ENCODE data around the gene BCL7A.
"Not testable (repeated sequence)": the region's sequence is repeated elsewhere in the genome, so short reads cannot be mapped to it uniquely, and the experiment has no call there.

BCL7A gene

DNA sequence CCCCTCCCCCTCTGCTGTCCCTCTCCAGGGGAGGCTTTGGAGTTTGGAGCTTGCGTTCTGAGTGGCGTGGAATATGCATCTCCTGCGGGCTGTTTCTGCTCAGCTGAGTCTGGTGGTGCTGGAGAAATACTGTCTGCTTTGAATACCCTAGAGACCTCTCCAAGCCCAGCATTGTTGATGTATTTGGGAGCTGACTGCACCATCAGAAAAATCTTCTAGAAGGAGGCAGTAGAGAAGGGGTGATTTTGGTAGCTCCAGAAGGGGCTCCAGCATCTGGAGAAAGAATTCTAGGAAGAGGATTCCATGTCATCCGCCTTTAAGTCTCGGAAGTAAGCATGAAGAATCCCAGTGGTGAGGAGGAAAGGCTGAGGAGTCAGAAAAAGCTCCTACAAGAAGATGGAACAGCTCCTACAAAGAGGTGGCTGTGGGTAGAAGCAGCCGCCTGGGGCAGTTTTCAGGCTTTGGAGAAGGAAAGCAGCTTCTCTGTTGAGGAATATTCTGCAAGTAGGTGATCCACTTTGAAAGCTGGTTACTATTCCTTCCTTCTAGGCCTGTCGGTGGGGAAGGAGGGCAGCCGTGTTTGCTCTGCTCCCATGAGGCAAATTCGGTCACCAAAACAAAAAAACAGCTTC is 66.6 kb downstream of the BCL7A start:
- DNase-seq (ENCODE audit: low read depth, low spot score), result no peak
- H3K27ac ChIP-seq, result no peak overlapping the region

DNA sequence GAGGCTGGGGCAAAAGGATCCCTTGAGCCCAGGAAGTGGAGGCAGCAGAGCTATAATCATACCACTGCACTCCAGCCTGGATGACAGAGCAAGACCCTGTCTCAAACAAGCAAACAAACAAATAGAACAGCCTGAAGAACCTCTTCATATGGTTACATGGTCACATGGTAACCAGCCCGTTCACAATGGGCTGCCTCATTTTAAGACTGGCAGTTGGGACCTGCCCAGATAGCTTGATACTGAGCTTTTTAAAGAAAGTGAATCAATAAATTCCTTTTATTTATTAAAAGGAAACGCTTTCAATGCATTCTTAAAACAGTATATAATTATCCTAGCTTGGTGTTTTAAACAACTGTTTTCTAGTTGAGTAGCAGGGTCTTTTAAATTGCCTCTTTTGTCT is 67.4 kb downstream of the BCL7A start:
- no peak for DNase-seq (ENCODE audit: low read depth, low spot score)
- no peak overlapping the region for H3K27ac ChIP-seq

DNA sequence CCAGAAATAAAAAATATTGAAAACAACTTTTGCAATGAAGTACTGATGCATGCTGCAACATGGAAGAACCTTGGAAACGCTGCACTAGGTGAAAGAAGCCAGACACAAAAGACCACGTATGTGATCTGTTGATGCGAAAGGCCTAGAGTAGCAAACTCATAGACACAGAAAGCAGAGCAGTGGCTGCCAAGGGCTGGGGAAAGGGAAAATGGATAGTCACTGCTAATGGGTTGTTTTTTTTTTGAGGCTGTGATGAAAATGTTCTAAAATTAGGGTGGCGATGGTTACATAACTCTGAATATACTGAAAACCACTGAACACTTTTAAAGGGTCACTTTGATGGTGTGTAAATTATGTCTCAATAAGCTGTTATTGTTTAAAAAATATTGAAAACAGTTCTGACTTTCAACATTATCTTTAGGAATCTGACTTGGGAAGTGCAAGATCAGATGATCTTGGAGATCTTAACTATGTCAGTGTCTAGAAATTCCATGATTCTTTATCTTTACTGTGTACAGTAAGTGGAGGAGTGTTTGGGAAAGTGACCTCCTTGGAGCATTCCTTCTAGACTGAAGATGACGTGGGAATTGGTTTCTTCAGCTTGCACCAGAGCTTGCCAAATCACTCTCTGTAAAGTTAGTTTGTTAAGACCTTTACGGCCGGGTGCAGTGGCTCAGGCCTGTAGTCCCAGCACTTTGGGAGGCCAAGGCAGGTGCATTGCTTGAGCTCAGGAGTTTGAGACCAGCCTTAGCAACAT is 69.3 kb downstream of the BCL7A start:
- peak overlapping the region; percentile 23 for H3K27ac ChIP-seq
- no peak for DNase-seq (ENCODE audit: low read depth, low spot score)

DNA sequence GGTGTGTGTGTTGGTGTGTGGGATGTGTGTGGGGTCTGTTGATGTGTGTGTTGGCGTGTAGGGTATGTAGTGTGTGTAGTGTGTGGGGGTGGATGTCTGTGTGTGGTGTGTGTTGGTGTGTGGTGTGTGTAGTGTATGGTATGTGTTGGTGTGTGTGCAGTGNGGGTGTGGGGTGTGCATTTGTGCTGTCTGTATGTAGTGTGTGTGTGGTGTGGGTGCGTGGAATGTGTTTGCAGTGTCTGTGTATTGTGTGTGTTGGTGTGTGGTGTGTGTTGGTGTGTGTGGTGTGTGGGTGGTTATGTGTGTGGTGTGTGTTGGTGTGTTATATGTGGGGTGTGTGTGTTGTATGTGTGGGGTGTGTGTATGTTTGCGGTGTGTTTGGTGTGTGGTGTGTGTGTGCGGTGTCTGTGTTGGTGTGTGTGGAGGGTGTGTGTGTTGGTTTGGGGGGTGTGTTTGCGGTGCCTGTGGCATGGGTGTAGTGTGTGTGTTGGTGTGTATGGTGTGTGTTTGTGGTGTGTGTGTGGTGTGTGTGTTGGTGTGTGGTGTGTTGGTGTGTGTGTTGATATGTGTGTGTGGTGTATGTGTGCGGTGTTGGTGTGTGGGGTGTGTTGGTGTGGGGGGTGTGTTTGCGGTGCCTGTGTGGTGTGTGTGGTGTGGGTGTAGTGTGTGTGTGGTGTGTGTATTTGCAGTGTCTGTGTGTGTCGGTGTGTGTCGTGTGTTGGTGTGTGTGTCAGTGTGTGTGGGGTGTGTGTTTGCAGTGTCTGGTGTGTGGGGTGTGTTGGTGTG is 71.6 kb downstream of the BCL7A start:
- H3K27ac ChIP-seq, result peak overlapping the region; percentile 91
- no peak for DNase-seq (ENCODE audit: low read depth, low spot score)

DNA sequence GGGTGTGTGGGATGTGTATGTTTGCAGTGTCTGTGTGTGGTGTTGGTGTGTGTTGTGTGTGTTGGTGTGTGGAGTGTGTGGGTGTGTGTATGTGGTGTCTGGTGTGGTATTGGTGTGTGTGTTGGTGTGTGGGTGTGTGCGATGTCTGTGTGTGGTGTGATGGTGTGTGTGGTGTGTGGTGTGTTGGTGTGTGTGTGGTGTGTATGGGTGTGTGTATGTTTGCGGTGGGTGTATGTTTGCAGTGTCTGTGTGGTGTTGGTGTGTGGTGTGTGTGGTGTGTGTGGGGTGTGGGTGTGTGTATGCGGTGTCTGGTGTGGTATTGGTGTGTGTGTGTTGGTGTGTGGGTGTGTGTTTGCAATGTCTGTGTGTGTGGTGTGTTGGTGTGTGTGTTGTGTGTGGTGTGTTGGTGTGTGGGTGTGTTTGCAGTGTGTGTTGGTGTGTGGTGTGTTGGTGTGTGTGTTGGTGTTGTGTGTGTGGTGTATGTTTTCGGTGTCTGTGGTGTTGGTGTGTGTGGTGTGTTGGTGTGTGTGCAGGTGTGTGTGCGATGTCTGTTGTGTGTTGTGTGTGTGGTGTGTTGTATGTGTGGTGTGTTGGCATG is 72.6 kb downstream of the BCL7A start:
- H3K27ac ChIP-seq, result peak overlapping the region; percentile 91
- no peak for DNase-seq (ENCODE audit: low read depth, low spot score)

DNA sequence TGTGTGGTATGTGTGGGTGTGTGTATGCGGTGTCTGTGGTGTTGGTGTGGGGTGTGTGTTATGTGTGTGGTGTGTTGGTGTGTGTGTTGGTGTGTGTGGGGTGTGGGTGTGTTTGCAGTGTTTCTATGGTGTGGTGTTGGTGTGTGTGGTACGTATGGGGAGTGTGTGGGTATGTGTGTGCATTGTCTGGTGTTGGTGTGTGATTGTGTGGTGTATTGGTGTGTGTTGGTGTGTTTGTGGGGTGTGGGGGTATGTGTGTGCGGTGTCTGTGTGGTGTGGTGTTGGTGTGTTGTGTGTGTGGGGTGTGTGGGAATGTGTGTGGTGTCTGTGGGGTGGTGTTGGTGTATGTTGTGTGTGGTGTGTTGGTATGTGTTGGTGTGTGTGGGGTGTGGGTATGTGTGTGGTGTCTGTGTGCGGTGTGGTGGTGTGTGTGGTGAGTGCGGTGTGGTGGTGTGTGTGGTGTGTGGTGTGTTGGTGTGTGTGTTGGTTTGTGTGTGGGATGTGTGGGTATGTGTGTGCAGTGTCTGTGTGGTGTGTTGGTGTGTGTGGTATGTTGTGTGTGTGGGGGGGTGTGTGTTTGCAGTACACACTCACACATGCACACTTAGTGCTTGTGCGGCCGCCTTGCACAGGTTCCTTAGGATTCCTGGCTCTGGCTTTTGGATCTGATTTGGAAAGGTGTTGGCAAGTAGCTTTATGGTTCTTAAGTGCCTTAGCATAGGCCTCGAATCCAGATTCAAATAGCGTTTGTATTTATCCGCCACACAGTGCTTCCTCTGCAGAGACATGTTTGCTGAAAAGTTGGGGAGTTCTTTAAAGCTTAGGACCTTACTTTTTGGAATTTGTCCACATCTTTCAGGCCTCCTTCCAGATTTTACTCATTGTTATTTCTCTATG is 73.3 kb downstream of the BCL7A start:
- peak overlapping the region; percentile 91 for H3K27ac ChIP-seq
- DNase-seq (ENCODE audit: low read depth, low spot score), result no peak

DNA sequence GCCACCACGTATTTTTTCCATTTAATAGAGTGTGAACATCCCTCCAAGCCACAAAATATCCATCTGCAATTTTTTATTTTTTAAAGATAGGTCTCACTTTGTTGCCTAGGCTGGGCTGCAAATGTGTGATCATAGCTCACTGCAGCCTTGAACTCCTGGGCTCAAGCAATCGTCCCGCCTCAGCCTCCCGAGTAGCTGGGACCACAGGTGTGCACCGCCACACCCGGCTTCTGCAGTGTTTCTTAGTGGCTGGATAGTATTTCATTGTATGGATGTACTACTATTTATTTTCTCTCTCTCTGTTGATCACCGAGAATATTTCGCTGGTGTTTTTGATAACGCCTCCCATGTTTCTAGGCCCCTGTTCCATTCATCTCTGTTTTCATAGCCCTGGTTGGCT is 74.3 kb downstream of the BCL7A start:
- H3K27ac ChIP-seq, result peak overlapping the region; percentile 91
- no peak for DNase-seq (ENCODE audit: low read depth, low spot score)

DNA sequence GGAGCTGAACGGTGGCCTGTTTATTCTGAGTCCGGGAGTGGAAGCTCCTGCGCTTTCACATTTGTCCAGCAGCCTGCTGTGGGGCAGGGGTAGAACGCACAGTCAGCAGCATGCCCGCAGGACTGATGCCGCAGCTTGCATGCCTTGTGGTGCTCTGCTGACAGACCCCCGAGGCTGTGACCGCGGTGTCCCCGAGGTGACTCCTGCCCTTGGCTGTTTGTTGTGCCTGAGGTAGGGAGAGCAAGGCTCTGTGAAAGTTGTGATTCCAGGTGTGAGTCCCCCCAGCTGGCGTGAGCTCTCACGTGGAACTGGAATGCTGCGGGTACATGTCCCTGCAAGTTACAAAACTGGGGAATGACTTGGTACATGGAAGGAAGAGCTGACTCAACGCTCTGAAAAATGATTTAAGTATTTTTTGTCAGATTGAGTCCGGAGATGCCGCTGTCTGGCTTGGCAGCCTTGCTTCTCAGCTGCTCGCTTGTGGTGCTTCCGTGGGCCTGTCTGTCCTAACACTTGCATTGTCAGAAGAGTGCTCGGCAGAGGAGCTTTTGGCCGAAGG is 75.0 kb downstream of the BCL7A start:
- H3K27ac ChIP-seq, result peak overlapping the region; percentile 91
- peak; percentile 84 for DNase-seq (ENCODE audit: low read depth, low spot score)

DNA sequence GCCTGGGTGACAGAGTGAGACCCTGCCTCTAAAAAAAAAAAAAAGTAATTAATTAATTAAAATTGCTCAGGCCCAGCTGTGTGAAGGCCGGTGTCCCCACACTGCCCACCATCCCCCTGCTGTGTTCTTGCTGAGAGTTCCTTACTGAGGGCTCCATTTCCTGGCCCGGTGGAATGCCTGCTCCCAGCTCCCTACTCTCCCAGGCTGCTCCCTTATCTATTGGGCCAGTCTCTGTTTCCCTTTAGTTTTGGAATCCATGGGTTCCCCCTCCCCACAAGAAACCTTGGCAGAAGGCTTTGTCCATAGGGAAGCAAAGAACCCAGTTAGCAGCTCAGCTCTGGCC is 75.9 kb downstream of the BCL7A start:
- no peak for DNase-seq (ENCODE audit: low read depth, low spot score)
- H3K27ac ChIP-seq, result peak overlapping the region; percentile 91

DNA sequence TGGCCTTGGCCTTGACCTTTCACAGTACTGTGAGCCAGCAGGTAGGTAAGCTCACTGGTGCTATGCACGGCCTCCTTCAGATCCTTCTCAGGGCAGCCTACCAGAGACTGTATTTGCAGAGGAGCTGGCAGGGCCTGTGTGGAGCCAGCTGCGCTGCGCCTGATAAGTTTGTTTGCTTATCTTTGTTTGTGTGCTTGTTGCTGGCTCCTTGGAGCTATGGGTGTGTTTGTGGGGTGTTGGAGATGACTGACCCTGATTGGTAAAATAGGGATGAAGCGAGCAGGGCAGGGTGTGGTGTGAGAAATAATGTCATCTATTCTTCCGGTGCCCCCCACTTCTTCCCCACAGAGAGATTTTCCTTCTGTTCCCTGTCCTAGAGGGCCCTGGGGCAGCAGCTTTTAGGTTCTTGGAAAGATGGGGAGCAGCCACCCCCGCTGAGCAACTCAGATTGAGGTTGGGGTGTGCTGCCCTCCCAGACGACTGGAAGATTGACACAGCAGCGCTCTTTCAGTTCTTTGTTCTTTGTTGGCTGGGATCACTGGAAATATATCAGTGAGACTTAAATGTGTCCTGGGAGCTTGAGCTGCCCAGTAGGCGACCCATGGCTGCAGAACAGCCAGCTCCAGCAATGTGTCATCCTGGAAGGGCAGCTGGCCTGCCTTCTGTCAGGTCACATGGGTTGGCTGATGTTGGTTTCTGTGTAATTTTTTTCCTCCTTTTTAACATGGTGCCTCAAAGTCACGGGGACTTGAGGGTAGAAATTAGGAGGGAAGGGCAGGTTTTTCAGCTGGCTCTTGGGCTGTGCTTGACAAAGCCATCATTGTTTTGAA is 76.5 kb downstream of the BCL7A start:
- peak overlapping the region; percentile 91 for H3K27ac ChIP-seq
- no peak for DNase-seq (ENCODE audit: low read depth, low spot score)

DNA sequence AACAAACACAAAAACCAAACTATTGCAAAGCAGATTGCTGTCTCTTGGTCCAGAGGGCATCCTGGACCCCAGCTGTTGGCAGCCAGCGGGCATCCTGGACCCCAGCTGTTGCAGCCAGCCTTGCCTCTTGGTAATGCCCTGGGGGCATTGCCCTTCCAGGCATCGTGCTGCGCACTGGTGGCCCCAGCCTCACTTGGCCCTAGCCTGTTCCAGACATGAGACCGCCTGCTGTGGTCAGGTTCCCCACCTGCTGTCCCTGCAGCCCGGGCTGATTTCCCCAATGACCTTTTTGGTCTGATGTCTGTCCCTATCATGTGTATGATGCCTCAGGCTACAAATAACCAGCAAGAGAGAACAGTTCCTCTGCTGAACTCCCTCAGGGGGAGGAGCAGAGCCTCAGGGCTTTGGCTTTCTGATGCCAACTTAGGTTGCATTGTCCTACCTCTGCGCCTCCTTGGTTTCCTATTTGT is 77.6 kb downstream of the BCL7A start:
- DNase-seq (ENCODE audit: low read depth, low spot score), result no peak

DNA sequence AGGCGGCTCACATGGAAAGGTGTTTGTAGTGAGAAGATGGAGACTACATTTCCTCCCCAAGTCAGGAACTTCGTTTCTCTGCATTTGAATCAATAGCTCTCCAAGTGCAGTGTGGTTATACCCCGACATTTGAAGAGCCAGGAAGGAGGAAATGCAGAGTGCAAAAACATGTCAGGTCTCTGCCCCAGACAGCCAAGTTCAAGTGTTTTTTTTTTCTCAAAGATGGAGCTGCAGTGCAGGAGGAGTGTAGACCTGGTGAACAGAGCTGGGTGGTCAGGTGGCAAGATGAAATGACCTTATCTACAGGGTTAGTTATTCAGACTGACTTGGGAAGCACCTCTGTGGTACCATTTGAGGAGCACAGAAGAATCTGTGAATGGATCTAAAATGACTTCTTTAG is 78.2 kb downstream of the BCL7A start:
- no peak for DNase-seq (ENCODE audit: low read depth, low spot score)
- no peak overlapping the region for H3K27ac ChIP-seq

More for the DNA sequence above, 77.6 kb downstream of the BCL7A start:
- H3K27ac ChIP-seq, result no peak overlapping the region

DNA sequence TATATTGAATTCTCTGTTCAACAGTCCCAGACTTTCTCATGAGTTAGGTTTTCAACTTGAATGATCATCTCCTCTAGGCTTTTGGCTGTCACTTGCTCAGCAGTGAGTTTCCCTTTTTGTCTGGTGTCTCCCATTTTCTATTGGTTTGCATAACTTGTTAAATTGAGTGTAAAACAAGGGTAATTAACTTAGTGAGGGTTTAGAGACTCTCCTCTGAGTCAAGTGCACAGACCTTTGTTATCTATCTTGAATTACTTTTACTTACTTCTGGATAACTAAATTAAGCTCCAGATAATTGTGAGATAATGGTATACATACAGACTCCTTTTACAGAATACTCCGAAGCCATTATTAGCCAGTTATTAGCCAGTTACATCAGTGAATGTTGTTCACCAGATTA is 78.9 kb downstream of the BCL7A start:
- no peak overlapping the region for H3K27ac ChIP-seq
- DNase-seq (ENCODE audit: low read depth, low spot score), result no peak

DNA sequence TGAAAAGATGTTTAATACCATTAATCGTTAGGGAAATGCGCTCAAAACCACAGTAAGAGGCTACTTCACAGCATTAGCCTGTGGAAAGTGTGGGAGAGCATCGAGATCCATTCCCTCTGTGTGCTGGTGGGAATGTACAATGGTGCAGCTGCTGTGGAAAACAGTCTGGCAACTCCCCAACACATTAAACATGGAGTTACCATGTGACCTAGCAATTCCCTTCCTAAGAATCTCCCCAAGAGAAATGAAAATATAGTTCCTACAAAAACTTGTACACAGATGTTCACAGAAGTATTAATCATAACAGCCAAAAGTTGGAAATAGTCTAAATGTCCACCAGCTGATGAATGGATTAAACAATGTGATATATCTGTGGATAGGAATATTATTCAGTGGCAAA is 80.6 kb downstream of the BCL7A start:
- no peak for DNase-seq (ENCODE audit: low read depth, low spot score)
- H3K27ac ChIP-seq, result no peak overlapping the region

DNA sequence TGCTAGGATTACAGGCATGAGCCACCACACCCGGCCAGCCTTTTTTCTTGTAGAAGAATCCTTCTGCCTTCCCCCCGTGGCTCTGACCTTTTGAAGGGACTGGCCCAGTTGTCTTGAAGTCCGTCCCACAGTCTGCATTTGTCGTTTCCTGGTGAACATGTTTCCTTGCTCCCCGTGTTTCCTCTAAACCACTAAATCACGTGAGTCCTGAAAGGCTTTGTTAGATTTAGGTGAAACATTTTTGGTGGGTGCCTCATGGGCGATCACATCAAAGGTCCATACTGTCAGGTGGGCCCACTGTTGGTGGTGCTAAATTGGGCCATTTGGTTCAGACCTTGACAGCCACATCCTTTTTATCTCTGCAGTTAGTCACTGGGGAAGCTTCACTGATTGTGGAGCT is 83.2 kb downstream of the BCL7A start:
- H3K27ac ChIP-seq, result no peak overlapping the region
- DNase-seq (ENCODE audit: low read depth, low spot score), result no peak

DNA sequence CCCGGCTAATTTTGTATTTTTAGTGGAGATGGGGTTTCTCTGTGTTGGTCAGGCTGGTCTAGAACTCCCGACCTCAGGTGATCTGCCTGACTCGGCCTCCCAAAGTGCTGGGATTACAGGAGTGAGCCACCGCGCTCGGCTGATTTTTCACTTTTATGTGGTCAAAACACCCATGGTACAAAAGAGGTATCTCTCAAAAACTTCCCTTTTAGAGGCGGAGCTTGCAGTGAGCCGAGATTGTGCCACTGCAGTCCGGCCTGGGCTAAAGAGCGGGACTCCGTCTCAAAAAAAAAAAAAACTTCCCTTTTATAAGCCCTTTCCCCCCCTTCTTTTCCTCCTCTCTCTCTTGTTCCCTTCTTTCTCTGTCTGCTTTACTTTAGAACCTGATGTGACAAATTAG is 83.8 kb downstream of the BCL7A start:
- DNase-seq (ENCODE audit: low read depth, low spot score); H3K27ac ChIP-seq: not testable (repeated sequence)

DNA sequence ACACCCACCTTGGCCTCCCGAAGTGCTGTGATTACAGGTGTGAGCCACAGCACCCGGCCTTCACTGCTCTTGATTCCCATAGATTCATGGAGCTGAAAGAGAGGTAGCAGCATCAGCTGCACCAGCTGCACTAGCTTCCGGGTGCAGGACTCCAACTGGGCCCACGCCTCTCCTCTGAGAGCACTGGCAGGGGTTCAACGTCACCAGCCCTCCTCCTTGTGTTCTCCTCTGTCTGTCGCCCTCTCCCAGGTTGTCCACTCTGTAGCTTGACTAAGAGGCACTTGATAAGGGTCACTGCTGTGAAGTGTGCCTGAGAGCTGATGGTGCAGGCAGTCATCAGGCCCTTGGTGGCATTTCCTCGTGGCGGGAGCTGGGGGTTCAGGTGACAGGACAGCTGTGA is 85.2 kb downstream of the BCL7A start:
- no peak overlapping the region for H3K27ac ChIP-seq

DNA sequence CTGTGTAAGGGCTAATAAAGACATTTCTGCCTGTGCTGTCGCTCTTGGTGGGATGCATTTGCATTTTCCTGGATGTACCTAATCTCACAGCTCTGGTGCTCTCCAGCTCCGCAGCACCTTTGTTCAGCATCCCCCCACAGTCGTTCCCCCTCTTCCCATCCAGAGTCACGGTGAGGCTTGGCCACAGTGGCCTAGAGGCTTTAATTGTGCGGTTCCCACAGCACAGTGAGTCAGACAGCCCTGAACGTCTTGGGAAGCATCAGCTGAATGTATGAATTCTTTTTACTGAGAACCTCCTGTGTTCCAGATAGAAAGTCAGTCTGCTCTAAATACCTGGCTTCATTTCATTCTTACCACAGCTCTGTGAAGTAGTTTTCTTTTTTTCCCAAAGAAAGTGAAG is 85.6 kb downstream of the BCL7A start:
- H3K27ac ChIP-seq, result peak overlapping the region; percentile 15
- no peak for DNase-seq (ENCODE audit: low read depth, low spot score)

More for the DNA sequence above, 85.2 kb downstream of the BCL7A start:
- no peak for DNase-seq (ENCODE audit: low read depth, low spot score)
